WTC11 (cell line): ENCODE measurements around the gene HECTD4. TPM values are rescaled to one million over a fixed set of nuclear protein-coding genes. Genes with fewer than 3 reads are reported as not detected.

Experiments
- ATAC-seq: fragments of 200-7000 bp; cut with Tn5 transposase; 2 replicates; pipeline ENCODE4 v1.10.0; 2021; ENCODE audit warnings: mild to moderate bottlenecking, moderate library complexity
- CTCF ChIA-PET: fragments of 300-600 bp; sonication (Branson Sonifier 250); formaldehyde crosslinking; loops from one replicate; lab custom pipeline; 2021; ENCODE audit warnings: antibody characterized with exemption; lab: Charles Lee
- POLR2A ChIA-PET: fragments of 350-600 bp; sonication (Branson Sonifier 250); formaldehyde crosslinking; loops from one replicate; lab custom pipeline; 2021; ENCODE audit warnings: antibody characterized with exemption; lab: Charles Lee
- DNase-seq: peaks from one replicate; pipeline ENCODE4 v3.0.0; 2021; ENCODE audit warnings: low spot score
- H3K27ac Mint-ChIP-seq: 2 replicates; pipeline ENCODE4 v1.8.0; 2021; ENCODE audit warnings: mixed read lengths
- H3K27me3 Mint-ChIP-seq: 2 replicates; pipeline ENCODE4 v1.8.0; 2021; ENCODE audit warnings: low read depth, mild to moderate bottlenecking, moderate library complexity, mixed read lengths
- H3K36me3 Mint-ChIP-seq: 2 replicates; pipeline ENCODE4 v1.8.0; 2021; ENCODE audit warnings: mixed read lengths
- H3K4me1 Mint-ChIP-seq: 2 replicates; pipeline ENCODE4 v1.8.0; 2022; ENCODE audit warnings: mixed read lengths
- H3K4me3 Mint-ChIP-seq: 2 replicates; pipeline ENCODE4 v1.8.0; 2021; ENCODE audit warnings: mild to moderate bottlenecking, moderate library complexity, mixed read lengths
- H3K9me3 Mint-ChIP-seq: 2 replicates; pipeline ENCODE4 v1.8.0; 2021; ENCODE audit warnings: mixed read lengths
- ATF2 ChIP-seq: sonication (generic); formaldehyde crosslinking; IDR thresholded peaks from 2 replicates; pipeline ENCODE4 v1.8.1; 2022; ENCODE audit warnings: low read depth, missing genetic modification reagents, borderline replicate concordance
- ATF3 ChIP-seq: sonication (generic); formaldehyde crosslinking; conservative IDR thresholded peaks from 2 replicates; pipeline ENCODE4 v1.8.1; 2022; ENCODE audit warnings: mild to moderate bottlenecking, missing genetic modification reagents
- EMX1 ChIP-seq: fragments of 250-450 bp; sonication (Bioruptor Pico); IDR thresholded peaks from 2 replicates; pipeline ENCODE4 v1.8.0; 2021; ENCODE audit warnings: mild to moderate bottlenecking
- FOXK1 ChIP-seq: sonication (generic); formaldehyde crosslinking; IDR thresholded peaks from 2 replicates; pipeline ENCODE4 v1.8.0; 2022; ENCODE audit warnings: mild to moderate bottlenecking, moderate library complexity, missing genetic modification reagents
- GRHL2 ChIP-seq: fragments of 250-450 bp; sonication (Bioruptor Pico); IDR thresholded peaks from 2 replicates; pipeline ENCODE4 v1.8.0; 2022; ENCODE audit warnings: mild to moderate bottlenecking, moderate library complexity; ENCODE audit not compliant: insufficient replicate concordance, severe bottlenecking
- IRF2 ChIP-seq: sonication (generic); formaldehyde crosslinking; IDR thresholded peaks from 2 replicates; pipeline ENCODE4 v1.8.0; 2022; ENCODE audit warnings: low read depth, missing genetic modification reagents, borderline replicate concordance
- KAT7 ChIP-seq: sonication (generic); formaldehyde crosslinking; IDR thresholded peaks from 2 replicates; pipeline ENCODE4 v1.8.1; 2023; ENCODE audit warnings: missing genetic modification reagents, mild to moderate bottlenecking, borderline replicate concordance
- MXD4 ChIP-seq: fragments of 250-450 bp; sonication (Bioruptor Pico); IDR thresholded peaks from 2 replicates; pipeline ENCODE4 v1.8.0; 2021; ENCODE audit warnings: mild to moderate bottlenecking, moderate library complexity, borderline replicate concordance
- MYBL2 ChIP-seq: sonication (generic); formaldehyde crosslinking; IDR thresholded peaks from 2 replicates; pipeline ENCODE4 v1.8.1; 2023; ENCODE audit warnings: mild to moderate bottlenecking, moderate library complexity, missing genetic modification reagents
- PRDM15 ChIP-seq: sonication (generic); formaldehyde crosslinking; IDR thresholded peaks from 2 replicates; pipeline ENCODE4 v1.8.0; 2022; ENCODE audit warnings: missing genetic modification reagents
- SMAD4 ChIP-seq: sonication (generic); formaldehyde crosslinking; IDR thresholded peaks from 2 replicates; pipeline ENCODE4 v1.8.0; 2022; ENCODE audit warnings: mild to moderate bottlenecking, missing genetic modification reagents
- TCF7 ChIP-seq: sonication (generic); formaldehyde crosslinking; IDR thresholded peaks from 2 replicates; pipeline ENCODE4 v1.8.0; 2022; ENCODE audit warnings: mild to moderate bottlenecking, low read depth, missing genetic modification reagents, moderate library complexity
- USF1 ChIP-seq: sonication (generic); formaldehyde crosslinking; IDR thresholded peaks from 2 replicates; pipeline ENCODE4 v1.8.0; 2022; ENCODE audit warnings: mild to moderate bottlenecking, missing genetic modification reagents
- ZBTB21 ChIP-seq: sonication (generic); formaldehyde crosslinking; IDR thresholded peaks from 2 replicates; pipeline ENCODE4 v1.8.1; 2023; ENCODE audit warnings: mild to moderate bottlenecking, missing genetic modification reagents, borderline replicate concordance
- ZBTB43 ChIP-seq: sonication (generic); formaldehyde crosslinking; IDR thresholded peaks from 2 replicates; pipeline ENCODE4 v1.8.1; 2023; ENCODE audit warnings: mild to moderate bottlenecking, missing genetic modification reagents
- ZNF121 ChIP-seq: sonication (generic); formaldehyde crosslinking; IDR thresholded peaks from 2 replicates; pipeline ENCODE4 v1.8.0; 2023; ENCODE audit warnings: missing genetic modification reagents
- ZNF138 ChIP-seq: sonication (generic); formaldehyde crosslinking; conservative IDR thresholded peaks from 2 replicates; pipeline ENCODE4 v1.8.1; 2022; ENCODE audit warnings: mild to moderate bottlenecking, moderate library complexity, missing genetic modification reagents
- ZNF416 ChIP-seq: fragments of 250-450 bp; sonication (Bioruptor Pico); IDR thresholded peaks from 2 replicates; pipeline ENCODE4 v1.9.0; 2021; ENCODE audit warnings: mild to moderate bottlenecking, inconsistent platforms
- ZNF425 ChIP-seq: fragments of 250-450 bp; sonication (Bioruptor Pico); conservative IDR thresholded peaks from 2 replicates; pipeline ENCODE4 v1.9.0; 2021; ENCODE audit warnings: mild to moderate bottlenecking
- ZSCAN18 ChIP-seq: fragments of 250-450 bp; sonication (Bioruptor Pico); IDR thresholded peaks from 2 replicates; pipeline ENCODE4 v2.1.2; 2022; ENCODE audit warnings: mild to moderate bottlenecking, moderate library complexity
- total RNA-seq: library from RNA; stranded (reverse); gene quantifications from 3 replicates; pipeline ENCODE4 v1.2.3, GENCODE V29; 2021
- TF ChIP-seq, protein P1 (sequence below): fragments of 250-450 bp; sonication (Bioruptor Pico); IDR thresholded peaks from 2 replicates; pipeline ENCODE4 v1.9.0; 2021; ENCODE audit warnings: mild to moderate bottlenecking

Gene HECTD4
- total RNA-seq, 1 experiment from 2014 or later, result 31.7 TPM

DNA sequence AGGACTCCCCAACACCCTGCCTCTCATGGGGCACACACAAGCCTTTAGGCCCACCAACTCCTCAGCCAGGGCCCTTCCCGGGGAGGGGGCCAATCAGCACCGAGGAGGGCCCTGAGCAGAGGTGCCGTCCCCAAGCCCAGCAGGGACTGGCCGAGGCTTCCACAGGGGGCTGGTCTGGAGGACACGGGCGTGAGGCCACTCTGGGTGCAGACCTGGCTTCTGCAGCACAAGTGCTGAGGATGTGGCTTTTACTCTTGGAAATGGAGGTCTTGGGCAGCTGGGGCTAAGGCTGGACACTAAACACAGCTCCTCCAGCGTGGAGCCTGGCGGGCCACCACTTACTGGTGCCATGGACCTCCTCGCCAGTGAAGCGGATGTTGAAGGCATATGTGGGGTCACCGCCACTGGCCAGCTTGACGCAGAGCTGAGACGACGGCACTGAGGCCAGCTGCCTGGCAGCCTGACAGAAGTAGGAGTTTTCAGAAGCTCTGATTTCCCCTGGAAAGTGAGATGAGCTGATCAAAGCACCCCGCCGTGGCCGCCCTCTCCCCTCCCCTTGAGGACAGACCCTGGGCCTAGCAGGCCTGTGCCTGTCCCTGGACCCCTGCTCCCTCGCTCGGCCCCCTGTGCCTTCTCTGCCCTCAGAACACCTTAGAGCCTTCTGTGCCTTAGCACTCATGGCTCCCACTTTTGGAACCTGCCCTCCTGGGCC is 212.9 kb downstream of the HECTD4 start (continued):
- TF ChIP-seq ATF2 (no peak), ZNF416 (CRISPR knock-in tag) (no peak), ZNF425 (CRISPR knock-in tag) (no peak), ATF3 (CRISPR knock-in tag) (no peak)
- TF ChIP-seq, all 79 proteins: peak for 0

DNA sequence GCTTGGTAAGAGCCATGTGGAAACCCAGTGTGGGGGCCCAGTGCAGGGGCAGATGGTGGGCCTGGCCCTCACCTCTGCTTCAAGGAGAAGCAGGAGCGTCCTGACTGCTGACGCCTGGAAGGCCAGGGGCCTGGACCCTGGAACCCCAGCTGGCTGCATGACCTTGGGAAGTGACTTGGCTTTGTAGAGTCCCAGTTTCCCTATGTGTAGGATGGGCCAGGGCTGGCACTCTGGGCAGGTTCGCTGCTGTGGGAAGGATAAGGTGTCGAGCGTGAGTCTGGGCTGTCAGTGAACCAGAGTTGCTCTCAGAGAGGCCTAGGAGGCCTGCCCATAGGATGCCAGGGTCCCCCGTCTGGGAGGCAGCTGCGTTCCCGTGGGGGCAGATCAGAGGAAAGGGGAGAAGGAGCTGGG is 213.7 kb downstream of the HECTD4 start:
- H3K27ac Mint-ChIP-seq, result peak overlapping the region; percentile 55; the same call in 1 of the 2 replicates
- TF ChIP-seq FOXK1 (CRISPR knock-in tag) (no peak), ZSCAN18 (CRISPR knock-in tag) (no peak), ZNF121 (CRISPR knock-in tag) (no peak), TCF7 (CRISPR knock-in tag) (no peak), IRF2 (CRISPR knock-in tag) (no peak), MXD4 (no peak), SMAD4 (CRISPR knock-in tag) (no peak), USF1 (CRISPR knock-in tag) (no peak), MYBL2 (CRISPR knock-in tag) (no peak), ZNF138 (CRISPR knock-in tag) (no peak), KAT7 (CRISPR knock-in tag) (no peak), EMX1 (CRISPR knock-in tag) (no peak), ATF3 (CRISPR knock-in tag) (no peak), ZBTB21 (CRISPR knock-in tag) (no peak), GRHL2 (CRISPR knock-in tag) (no peak), ZBTB43 (CRISPR knock-in tag) (no peak), PRDM15 (CRISPR knock-in tag) (no peak)
- TF ChIP-seq, protein P1, sequence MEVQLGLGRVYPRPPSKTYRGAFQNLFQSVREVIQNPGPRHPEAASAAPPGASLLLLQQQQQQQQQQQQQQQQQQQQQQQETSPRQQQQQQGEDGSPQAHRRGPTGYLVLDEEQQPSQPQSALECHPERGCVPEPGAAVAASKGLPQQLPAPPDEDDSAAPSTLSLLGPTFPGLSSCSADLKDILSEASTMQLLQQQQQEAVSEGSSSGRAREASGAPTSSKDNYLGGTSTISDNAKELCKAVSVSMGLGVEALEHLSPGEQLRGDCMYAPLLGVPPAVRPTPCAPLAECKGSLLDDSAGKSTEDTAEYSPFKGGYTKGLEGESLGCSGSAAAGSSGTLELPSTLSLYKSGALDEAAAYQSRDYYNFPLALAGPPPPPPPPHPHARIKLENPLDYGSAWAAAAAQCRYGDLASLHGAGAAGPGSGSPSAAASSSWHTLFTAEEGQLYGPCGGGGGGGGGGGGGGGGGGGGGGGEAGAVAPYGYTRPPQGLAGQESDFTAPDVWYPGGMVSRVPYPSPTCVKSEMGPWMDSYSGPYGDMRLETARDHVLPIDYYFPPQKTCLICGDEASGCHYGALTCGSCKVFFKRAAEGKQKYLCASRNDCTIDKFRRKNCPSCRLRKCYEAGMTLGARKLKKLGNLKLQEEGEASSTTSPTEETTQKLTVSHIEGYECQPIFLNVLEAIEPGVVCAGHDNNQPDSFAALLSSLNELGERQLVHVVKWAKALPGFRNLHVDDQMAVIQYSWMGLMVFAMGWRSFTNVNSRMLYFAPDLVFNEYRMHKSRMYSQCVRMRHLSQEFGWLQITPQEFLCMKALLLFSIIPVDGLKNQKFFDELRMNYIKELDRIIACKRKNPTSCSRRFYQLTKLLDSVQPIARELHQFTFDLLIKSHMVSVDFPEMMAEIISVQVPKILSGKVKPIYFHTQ, result no peak

More for the DNA sequence above, 213.7 kb downstream of the HECTD4 start:
- ChIA-PET CTCF (interaction anchor here (1.3 kb wide), 1 partner anchor 29 kb away, joined by 6 read pairs; no protein-coding TSS in a partner anchor), POLR2A (no interaction called here)
- H3K9me3 Mint-ChIP-seq, result no peaks in the 10 kb centered on the region
- DNase-seq, result no peak
- no peak for ATAC-seq
- H3K4me1 Mint-ChIP-seq, result 0 out of 2 replicates have a peak, but pooled peaks cover 3% of the 10 kb centered on the region
- no peaks in the 10 kb centered on the region for H3K27me3 Mint-ChIP-seq
- H3K36me3 Mint-ChIP-seq, result no peaks in the 10 kb centered on the region
- H3K4me3 Mint-ChIP-seq, result no peak overlapping the region
